GM18868 (cell line): ENCODE measurements around the gene DBET.
"Not testable (repeated sequence)": the region's sequence is repeated elsewhere in the genome, so short reads cannot be mapped to it uniquely, and the experiment has no call there.

Source experiments
- ATAC-seq: cut with Tn5 transposase; IDR thresholded peaks from one replicate; pipeline ENCODE4 v1.9.1; 2021; ENCODE audit warnings: mild to moderate bottlenecking, moderate library complexity; ENCODE audit not compliant: unreplicated experiment

DBET gene

DNA sequence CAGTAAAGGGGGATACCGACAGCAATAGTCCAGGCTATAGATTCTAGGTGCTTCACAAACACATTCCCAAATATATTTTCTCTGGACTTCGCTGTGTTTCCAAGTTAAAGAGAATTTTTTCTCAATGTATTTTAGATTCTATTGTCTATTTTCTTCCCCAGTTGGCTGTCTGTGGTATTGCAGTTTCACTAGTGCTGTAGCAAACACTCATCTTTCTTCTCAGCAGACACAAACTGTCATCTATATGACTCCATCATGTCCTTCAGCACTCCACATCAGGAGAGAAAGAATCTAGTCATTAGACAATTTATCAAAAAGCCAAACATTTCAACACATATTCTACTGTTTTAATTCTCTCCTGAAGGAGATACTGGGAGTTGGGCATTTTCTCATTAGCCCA is at the start of gene DBET:
Gene DBET, plus strand, starts transcription at position 161 of the 400 bp plus-strand sequence.
- ATAC-seq: not testable (repeated sequence)

DNA sequence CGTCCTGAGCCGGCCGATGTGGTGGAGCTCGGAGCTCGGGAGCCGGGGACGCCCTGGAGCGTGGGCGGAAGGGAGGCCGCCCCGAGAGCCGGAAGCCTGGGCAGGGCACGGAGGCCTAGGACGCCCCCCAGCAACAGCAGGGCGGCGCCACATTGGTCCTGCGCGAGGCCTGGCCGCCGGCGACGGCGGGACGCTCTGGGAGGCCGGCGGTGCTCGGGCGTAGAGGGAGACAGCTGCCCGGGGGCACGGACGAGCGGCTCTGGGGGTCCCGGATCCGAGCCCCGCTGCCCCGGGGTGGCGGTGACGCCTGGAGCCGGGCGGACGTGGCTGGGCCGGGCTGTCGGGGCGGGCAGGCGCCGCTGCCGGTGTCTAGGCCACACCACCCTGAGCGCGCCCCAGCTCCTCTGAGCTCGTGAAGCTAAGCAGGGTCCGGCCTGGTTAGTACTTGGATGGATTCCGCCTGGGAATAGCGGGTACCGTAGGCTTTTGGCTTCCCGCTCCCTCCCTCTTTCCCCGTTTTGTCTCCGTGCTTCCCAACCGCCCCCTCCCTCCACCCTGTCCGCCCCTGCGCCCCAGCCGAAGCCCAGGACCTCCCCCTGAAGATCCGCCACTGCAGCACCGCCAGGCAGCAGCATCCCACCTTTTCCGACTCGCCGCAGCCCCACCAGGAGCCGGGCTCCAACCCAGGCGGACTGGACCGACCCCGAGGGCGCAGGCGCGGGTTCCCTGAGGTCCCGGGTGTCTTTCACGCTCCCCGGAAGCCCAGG is 49.3 kb upstream of the DBET start:
- peak; percentile 79 for ATAC-seq

DNA sequence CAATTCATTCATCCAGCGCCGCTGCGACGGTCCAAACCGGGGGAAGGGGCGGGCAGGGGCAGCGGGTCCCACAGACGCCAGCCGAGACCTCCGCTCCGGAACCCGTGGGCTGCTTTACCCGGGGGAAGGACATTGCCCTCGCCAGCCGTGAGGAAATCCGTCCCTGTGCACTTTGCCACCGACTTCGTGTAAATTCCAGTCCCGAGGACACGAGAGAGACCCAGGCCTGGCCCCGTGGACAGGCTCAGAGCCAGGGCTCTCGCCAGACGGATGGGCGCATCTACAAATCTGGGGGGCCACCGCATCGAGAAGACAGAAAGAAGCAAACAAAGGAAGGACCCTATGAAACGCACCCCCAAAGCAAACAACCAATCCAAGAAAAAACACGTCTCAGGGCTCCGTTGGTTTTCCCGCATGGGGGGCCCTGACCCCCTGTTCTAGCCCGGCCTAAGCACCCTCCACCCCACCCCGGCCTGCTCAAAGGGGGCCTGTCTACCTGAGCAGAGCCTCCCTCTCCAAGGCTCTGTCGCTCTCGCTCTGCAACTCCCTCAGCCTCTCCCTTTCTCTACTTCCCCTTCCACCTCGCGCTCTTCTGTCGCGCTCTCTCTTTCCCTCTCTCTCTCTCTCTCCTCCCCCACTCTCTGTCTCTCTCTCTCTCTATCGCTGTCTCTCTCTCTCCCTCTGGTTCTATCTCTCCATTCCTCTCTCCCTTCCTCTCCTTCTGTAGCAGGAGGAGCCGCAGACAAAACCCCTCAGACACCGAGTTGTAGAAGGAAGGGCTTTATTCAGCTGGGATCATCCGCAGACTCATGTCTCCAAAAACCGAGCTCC is 48.5 kb upstream of the DBET start:
- ATAC-seq: no peak

DNA sequence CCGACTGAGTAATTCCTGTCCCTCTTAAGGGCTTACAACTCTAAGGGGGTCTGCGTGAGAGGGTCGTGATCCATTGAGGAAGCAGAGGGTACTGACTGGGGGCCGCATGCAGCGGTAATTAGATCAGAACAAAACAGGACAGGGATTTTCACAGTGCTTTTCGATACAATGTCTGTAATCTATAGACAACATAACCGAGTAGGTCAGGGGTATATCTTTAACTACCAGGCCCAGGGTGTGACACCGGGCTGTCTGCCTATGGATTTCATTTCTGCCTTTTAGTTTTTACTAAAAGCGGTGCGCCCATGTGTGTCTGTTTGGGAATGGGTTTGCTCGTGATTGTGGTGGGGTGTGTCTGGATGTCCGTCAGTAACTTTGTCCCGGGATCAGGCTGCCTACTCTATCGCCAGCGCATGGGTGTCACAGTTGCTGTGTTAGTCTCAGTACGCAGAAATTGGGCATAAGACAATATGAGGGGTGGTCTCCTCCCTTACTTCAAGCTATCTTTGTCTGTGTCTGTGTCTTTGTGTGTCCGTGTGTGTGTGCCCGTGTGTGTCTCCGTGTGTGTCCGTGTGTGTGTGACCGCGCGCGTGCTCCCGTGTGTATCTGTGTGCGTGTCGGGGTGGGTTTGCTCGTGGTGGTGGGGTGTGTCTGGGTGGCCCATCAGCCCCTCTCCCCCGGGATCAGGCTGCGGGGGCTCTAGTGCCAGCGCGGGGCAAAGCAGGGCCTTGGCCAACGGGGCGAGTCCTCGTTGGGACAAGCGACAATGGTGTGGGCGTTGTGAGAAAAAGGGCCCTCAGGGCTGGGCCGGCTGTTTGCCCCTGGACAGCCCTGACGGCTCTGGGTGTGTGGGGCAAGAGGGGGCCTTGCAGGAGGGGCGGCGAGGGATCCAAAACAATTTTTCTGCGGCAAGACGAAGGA is 47.7 kb upstream of the DBET start:
- ATAC-seq: no peak

DNA sequence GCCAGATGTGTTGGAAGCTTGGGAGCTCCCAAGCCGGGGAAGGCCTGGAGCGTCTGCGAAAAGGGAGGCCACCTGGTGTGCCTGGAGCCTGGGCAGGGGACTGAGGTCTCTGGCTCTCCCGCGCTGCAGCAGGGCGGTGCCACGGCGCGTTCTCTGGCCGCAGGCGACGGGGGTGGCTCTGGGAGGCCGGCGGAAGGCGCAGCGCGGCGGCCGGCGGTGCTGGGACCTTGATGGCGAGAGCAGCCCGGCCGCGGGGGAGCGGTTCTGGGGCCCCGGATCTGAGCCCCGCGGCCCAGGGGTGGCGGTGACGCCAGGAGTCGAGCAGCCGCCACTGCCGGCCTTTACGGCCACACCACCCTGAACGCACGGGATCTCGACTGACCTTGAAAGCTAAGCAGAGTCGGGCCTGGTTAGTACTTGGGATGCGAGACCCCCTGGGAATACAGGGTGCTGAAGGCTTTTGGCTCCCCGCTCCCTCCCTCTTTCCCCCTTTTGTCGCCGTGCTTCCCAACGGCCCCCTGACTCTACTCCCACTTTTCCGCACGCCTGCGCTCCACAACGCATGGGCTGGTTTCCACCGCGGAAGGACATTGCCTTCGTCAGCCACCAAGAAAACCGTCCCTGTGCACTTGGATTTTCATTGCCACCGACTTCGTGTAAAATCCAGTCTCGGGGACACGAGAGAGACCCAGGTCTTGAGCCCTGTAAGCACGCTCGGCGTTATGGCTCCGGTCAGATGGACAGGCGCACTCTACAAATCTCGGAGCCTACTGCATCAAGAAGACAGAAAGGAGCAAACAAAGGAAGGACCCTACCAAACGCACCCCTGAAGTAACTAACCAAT is 46.7 kb upstream of the DBET start:
- no peak for ATAC-seq

DNA sequence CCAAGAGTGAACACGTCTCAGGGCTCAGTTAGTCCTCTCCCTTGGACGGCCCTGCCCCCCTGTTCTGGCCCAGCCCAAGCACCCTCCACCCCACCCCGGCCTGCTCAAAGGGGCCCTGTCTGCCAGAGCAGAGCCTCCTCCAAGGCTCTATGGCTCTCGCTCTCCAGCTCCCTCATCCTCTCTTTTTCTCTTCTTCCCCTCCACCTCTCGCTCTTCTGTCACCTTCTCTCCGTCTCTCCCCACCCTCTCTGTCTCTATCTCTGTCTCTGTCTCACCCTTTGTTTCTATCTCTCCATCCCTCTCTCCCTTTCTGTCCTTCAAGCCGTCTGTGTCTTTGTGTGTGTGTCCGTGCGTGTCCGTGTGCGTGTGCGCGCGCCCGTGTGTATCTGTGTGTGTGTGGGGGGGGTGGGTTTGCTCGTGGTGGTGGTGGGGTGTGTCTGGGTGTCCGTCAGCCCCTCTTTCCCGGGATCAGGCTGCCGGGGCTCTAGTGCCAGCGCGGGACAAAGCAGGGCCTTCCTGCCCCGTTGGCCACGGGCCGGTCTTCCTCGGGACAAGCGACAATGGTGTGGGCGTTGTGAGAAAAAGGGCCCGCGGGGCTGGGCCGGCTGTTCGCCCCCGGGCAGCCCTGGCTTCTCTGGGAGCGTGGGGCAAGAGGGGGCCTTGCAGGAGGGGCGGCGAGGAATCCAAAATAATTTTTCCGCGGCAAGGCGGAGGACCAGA is 45.9 kb upstream of the DBET start:
- ATAC-seq: no peak

DNA sequence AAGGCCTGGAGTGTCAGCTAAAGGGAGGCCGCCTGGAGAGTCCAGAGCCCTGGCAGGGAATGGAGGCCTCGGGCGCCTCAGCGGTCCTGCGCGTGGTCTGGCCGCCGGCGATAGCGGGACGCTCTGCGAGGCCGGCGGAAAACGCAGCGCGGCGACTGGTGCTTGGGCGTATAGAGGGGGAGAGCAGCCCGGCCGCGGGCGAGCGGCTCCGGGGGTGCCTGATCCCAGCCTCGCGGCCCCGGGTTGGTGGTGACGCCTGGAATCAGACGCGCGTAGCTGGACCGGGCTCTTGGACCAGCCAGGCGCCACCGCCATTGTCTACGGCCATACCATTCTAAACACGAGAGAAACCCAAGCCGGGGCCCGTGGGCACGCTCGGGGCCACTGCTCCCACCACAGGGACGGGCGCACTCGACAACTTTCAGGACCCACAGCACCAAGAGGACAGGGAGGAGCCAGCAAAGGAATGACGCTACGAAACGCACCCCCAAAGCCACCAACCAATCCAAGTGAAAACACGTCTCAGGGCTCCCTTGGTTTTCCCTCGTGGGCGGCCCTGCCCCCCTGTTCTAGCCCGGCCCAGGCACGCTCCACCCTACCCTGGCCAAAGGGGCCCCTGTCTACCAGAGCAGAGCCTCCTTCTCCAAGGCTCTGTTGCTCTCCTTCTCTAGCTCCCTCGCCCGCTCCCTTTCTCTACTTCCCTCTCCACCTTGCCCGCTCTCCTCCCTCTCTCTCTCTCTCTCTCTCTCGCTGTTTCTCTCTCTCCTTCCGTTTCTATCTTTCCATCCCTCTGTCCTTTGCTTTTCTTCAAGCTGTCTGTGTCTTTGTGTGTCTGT is 45.1 kb upstream of the DBET start:
- no peak for ATAC-seq

DNA sequence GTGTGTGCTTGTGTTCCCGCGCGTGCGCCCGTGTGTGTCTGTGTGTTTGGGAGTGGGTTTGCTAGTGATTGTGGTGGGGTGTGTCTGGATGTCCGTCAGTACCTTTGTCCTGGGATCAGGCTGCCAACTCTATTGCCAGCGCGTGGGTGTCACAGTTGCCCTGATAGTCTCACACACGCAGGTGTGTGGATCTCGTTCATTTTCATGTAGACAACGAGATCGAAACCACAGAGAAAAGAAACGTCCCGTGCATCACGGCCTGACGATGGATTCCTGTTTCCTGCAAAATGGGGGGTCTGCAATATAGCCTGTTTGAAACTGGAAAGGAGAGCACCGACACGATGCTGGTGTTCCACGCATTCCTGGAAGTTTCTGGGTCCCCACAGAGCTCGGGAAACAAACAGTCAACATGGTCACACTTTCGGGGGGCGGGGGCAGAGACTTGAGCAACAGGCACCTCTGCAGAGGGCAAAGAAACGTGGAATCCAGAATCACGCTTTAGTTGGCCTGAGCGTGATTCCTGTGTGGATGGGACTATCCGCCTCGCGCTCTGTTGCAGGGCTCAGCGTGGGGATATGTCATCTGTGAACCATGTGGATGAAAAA is 44.3 kb upstream of the DBET start:
- ATAC-seq: not testable (repeated sequence)

DNA sequence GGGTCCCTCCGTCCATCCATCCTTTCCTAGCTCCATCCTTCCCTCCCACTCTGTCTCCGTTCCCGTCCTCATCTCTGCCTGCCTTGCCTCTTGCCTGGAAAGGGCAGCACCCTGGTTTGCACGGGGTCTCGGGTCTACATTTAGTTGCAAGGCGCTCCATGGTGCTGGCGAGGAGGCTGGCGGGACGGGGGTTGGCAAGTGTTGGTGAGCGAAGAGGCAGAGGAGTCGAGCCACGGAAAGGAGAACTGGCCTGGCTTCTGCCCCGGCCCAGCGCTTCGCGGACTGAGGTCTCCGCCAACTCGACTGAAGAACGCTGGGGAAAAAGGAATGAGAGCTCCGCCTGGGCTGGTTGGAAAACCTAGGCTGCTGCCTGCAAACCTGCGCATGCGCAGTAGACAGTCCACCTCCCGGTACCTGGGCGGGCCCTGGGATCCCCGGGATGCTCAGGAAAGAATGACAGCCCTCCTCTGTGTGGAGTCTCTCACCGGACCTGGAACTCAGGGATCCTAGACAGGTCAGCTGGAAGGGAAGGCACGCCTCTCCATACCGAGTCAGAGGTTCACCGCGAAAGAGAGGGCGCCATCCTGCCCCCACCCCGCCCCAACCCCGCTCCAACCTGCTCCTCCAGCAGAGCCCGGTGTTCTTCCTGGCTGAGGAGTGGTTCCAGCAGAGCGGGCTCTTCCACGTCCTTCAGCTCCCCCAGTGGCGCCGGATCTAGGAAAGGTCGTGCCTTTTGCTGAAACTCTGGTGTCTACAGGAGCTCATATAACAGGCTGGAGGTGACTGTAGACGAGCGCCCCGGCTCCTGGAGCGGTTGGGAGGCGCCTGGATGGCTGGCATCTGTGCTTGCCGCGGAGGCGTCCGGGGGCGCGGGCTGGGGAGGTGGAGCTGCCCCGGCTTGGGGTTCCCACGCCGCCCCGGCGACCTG is 43.2 kb upstream of the DBET start:
- ATAC-seq: no peak

DNA sequence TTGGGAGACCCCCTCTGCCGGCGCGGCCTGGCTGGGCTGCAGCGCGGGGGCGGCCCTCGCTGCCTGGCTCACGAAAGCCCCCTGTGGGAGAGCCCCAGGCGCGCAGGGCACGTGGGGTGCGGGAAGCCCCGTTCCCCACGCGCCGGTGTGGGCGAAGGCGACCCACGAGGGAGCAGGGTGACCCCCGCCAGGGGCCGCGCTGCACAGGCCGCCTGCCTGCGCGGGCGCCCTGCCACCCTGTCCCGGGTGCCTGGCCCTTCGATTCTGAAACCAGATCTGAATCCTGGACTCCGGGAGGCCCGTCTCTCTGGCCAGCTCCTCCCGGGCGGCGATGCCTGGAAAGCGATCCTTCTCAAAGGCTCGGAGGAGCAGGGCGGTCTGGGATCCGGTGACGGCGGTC is 42.3 kb upstream of the DBET start:
- not testable (repeated sequence) for ATAC-seq

DNA sequence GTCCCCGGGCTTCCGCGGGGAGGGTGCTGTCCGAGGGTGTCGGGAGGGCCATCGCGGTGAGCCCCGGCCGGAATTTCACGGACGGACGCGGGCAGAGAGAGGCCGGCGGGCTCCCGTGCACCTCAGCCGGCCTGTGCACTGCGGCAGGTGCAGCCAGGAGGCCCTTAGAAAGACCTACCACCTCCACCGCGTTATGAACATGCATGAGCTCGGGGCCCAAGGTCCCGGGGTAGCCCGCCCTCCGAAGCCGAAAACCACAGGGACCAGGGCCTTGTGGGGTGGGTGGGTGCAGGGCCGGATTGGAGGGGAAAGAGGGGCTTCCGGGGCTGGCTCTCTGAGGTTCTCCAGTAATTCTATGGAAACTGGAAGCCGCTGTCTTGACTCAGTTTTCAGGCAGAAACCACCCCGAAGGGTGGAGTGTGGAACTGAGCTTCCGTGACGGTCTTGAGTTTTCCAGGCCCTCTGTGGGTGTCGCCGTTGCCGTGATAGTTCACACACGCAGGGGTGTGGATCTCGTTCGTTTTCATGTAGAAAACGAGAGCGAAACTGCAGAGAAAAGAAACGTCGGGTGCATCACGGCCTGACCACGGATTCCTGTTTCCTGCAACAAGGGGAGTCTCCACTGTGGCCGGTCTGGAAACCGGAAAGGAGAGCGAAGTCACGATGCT is 41.6 kb upstream of the DBET start:
- not testable (repeated sequence) for ATAC-seq

DNA sequence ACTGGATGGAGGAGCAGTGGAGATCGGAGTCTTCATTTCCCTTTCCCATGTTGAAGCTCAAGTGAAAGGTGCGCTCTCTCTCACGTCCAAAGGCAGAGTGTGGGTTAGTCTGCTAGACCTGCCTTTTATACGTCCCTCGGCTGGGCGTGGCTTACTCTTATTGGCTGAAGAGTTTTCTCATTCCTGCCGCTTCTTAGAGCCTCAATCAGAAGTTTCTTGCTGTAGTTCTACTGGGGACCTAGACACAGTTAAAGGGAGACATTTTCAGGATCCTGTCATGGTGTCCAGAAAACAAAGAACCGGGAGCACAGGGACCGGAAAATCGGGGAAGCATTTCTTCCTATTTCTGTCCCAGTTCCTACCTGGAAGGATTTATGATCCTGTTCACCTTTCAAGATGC is 37.1 kb upstream of the DBET start, which contains the start of gene FRG2:
Gene FRG2, minus strand, starts transcription at position 101 of the 400 bp plus-strand sequence. Its CDS starts 52 bp downstream, at position 49.
- not testable (repeated sequence) for ATAC-seq

DNA sequence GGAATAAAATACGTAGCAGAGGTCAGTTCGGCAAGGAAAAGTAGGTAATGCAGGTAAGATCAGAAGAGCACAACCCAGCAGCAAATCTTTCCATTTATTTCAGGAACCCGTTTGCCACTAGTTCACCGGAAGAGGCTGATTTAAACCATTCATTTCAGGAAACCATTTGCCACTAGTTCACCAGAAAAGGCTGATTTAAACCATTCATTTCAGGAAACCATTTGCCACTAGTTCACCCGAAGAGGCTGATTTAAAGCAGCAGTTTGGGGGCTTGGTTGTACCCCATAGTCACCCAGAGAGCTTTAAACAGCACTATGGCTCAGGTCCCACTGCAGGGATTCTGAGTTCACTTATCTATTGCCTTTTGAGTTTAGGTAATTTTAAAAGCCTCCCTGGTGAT is 33.0 kb upstream of the DBET start:
- ATAC-seq: not testable (repeated sequence)

DNA sequence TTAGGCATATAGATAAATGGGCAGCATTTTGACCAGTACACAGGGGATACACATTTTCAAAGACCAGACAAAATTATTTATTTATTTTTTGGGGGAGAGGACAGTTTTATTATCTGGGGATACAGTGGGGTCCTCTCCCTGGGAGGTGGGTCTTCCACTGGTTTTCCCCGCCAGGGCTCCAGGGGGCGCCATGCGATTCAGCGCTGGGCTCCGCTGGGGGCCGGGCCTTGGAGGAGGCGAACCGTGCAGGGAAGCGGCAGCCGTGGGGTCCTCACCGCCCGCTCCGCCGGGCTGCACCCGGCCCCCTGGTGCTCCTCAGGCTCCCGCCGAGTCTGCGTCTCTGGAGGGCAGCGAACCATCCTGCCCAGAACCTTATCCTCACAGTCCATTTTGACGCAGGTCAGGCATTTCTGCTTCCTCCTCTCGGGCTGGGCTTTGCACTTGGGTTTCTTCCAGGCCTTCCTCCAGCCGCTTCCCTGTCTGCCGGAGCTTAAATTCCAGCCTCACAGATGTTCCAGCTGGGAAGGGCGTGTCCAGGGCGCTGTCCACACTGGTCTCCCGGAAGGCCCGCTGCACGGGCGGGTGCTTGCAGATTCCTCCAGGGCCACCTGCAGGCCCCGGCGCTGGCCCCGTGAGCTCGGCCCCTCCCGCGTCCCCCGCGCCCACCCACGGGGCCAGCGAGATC is 26.5 kb upstream of the DBET start:
- not testable (repeated sequence) for ATAC-seq

DNA sequence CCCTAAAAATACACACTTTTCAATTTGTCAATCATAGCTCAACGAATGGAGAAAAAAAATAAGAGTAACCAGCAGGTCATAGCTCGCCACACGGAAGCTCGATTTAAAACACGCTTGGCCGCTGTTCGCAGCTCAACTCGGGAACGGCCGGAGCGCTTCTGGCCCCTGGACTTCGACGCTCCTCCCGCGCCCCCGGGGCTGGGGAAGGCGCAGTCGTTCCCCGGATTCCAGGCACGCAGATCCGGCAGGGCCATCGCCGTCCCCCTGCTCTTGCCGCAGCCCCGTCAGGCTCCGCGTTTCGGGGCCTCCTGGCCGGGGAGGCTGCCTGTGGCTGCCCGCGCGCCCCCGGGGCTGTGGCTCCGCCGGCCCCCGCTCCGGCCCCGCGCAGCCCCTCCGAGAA is 23.4 kb upstream of the DBET start:
- ATAC-seq: not testable (repeated sequence)

DNA sequence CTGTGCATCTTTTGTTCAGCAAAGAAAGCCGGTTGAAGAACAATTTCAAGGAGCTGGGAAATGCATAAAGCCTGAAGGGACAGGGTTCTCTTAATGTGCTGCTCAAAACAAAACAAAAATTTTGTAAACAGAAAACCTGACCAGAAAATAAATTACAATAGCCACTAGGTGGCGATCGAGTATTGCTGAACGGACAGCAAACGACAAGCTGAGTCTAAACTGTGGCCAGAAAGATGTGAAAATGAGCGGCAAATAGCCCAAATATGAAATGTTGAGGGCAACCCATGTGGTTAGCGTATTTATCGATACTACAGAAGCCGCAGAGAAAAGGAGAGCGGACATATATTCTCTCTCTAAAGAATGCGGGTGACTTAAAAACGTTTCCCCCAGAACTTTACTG is 16.7 kb upstream of the DBET start:
- not testable (repeated sequence) for ATAC-seq
